HEK293T (cell line): ENCODE results near the gene AMDHD1.

Experiments used
- FOXM1 ChIP-seq: fragments of 450-650 bp; IDR thresholded peaks from 2 replicates; pipeline ENCODE4 v1.6.1; 2017; ENCODE audit warnings: mild to moderate bottlenecking, borderline replicate concordance
- HDGF ChIP-seq: fragments of 450-650 bp; IDR thresholded peaks from 2 replicates; pipeline ENCODE4 v1.6.1; 2017; ENCODE audit warnings: antibody characterized with exemption, borderline replicate concordance
- SP1 ChIP-seq: fragments of 450-650 bp; IDR thresholded peaks from 2 replicates; pipeline ENCODE4 v1.6.1; 2017
- TARDBP ChIP-seq: fragments of 450-650 bp; IDR thresholded peaks from 2 replicates; pipeline ENCODE4 v1.6.1; 2016

DNA sequence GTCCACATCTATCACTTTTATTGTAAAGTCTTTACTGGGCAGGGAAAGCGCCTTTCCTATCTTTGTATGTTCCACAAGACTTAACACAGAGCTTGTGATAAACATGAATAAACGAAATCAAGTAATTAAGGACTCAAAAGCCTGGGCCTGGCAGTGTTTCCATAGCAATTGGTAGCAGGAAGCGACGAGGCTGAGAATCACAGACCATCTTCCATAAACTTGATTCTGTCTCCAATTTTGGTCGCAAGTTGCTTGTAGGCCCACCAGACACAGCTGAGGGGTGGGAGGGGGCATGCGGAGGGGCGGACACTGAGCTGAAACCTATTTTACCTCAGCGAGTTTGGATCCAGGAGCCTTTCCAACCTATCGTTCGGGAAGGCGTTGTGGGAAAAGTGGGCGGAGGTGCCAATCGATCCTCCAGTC lies 1.0 kb upstream of the AMDHD1 start:
- no peak for TF ChIP-seq TARDBP
- no peak for TF ChIP-seq SP1
- no peak for TF ChIP-seq FOXM1
- no peak for TF ChIP-seq HDGF
